HepG2 (cell line): ENCODE data around the gene ACACA. TPM values are rescaled to one million over a fixed set of nuclear protein-coding genes. Genes with fewer than 3 reads are reported as not detected.

ENCODE experiments used
- ATAC-seq: fragments of 200-7000 bp; cut with Tn5 transposase; 3 replicates; pipeline ENCODE4 v1.9.1; 2020; ENCODE audit warnings: mild to moderate bottlenecking, moderate library complexity
- BruUV-seq: library from RNA; stranded (reverse); fragments of 400-500 nt; replicated peaks from 2 replicates; lab custom pipeline; 2021; lab: Mats Ljungman, UMichigan
- CTCF ChIA-PET: fragments of 300-600 bp; formaldehyde crosslinking; extraction: SDS; loops from one replicate; lab custom pipeline; 2021; ENCODE audit warnings: low total read pairs, inconsistent platforms, low intra/inter-chr PET ratio; lab: Yijun Ruan, JAX
- POLR2A ChIA-PET: fragments of 350-600 bp; sonication (Branson Sonifier 250); formaldehyde crosslinking; loops from one replicate; lab custom pipeline; 2020; ENCODE audit warnings: antibody characterized with exemption, inconsistent platforms; lab: Yijun Ruan, JAX
- DNase-seq: peaks from one replicate; pipeline ENCODE4 v3.0.0-alpha.2; 2015; ENCODE audit warnings: low spot score
- FAIRE-seq: peaks from 3 replicates; lab custom pipeline; 2011; peaks lifted over from hg19 to GRCh38; lab: Jason Lieb, UNC
- H2AFZ ChIP-seq: one replicate; pipeline ENCODE4 v1.6.1; 2011; ENCODE audit warnings: low read length, inconsistent platforms
- H3K27ac ChIP-seq: fragments of 300-600 bp; 3 replicates; pipeline ENCODE4 v1.8.0; 2011; ENCODE audit warnings: mixed run types, mild to moderate bottlenecking, mixed read lengths, low read length, inconsistent platforms; ENCODE audit not compliant: insufficient read depth; ENCODE audit errors: extremely low read length
- H3K27me3 ChIP-seq, 2 experiments: fragments of 200-600 bp in 1 of 2; 2 replicates in 1 of 2; 3 replicates in 1 of 2; pipeline versions ENCODE4 v1.6.0 to v1.8.0; 2011; ENCODE audit warnings: low read length in 2 of 2, mild to moderate bottlenecking in 2 of 2, moderate library complexity in 2 of 2, inconsistent platforms in 1 of 2; ENCODE audit not compliant: insufficient read depth in 2 of 2, control insufficient read depth in 1 of 2
- H3K36me3 ChIP-seq, 2 experiments: fragments of 200-600 bp in 1 of 2; replicated peaks in 1 of 2; 2 replicates in 1 of 2; 3 replicates in 1 of 2; pipeline versions ENCODE4 v1.5.1 to v1.8.0; 2011; ENCODE audit warnings: low read length in 2 of 2, inconsistent platforms in 1 of 2; ENCODE audit not compliant: insufficient read depth in 2 of 2, control insufficient read depth in 1 of 2
- H3K4me1 ChIP-seq: 2 replicates; pipeline ENCODE4 v1.5.1; 2012; ENCODE audit warnings: low read length, inconsistent platforms; ENCODE audit not compliant: insufficient read depth
- H3K4me2 ChIP-seq: 2 replicates; pipeline ENCODE4 v1.6.0; 2011; ENCODE audit warnings: low read depth, low read length, inconsistent platforms
- H3K4me3 ChIP-seq, 3 experiments: fragments of 200-600 bp in 1 of 3; sonication (generic), shearing (Covaris generic) in 1 of 3; replicated peaks in 1 of 3; 2 replicates each; pipeline ENCODE4 v1.5.1; 2011 to 2016; ENCODE audit warnings: low read length in 3 of 3, inconsistent platforms in 2 of 3, low read depth in 2 of 3, mild to moderate bottlenecking in 2 of 3, control low read depth in 1 of 3, mixed read lengths in 1 of 3; ENCODE audit not compliant: insufficient read depth in 1 of 3
- H3K79me2 ChIP-seq: one replicate; pipeline ENCODE4 v1.6.1; 2011; ENCODE audit warnings: low read length, inconsistent platforms; ENCODE audit not compliant: insufficient read depth
- H3K9ac ChIP-seq: 2 replicates; pipeline ENCODE4 v1.6.0; 2011; ENCODE audit warnings: mild to moderate bottlenecking, low read depth, low read length, inconsistent platforms; ENCODE audit not compliant: insufficient read depth
- H3K9me3 ChIP-seq: 2 replicates; pipeline ENCODE4 v1.5.1; 2012; ENCODE audit warnings: mild to moderate bottlenecking, low read length
- H4K20me1 ChIP-seq: 2 replicates; pipeline ENCODE4 v1.6.0; 2011; ENCODE audit warnings: inconsistent platforms, mild to moderate bottlenecking, low read length, moderate library complexity; ENCODE audit not compliant: insufficient read depth
- IKZF1 ChIP-seq: fragments of 450-650 bp; IDR thresholded peaks from 2 replicates; pipeline ENCODE4 v1.7.1; 2016
- KLF16 ChIP-seq, 2 experiments: sonication (generic) in 1 of 2; formaldehyde crosslinking in 1 of 2; IDR thresholded peaks; 2 replicates each; pipeline versions ENCODE4 v1.6.1 to v1.8.0; 2016 to 2023; ENCODE audit warnings: missing genetic modification reagents in 2 of 2, missing compliant biosample characterization in 1 of 2
- NKX3-1 ChIP-seq: sonication (generic); formaldehyde crosslinking; IDR thresholded peaks from 2 replicates; pipeline ENCODE4 v1.5.0; 2020; ENCODE audit warnings: missing genetic modification reagents
- PCBP1 ChIP-seq: fragments of 200-400 bp; formaldehyde crosslinking; IDR thresholded peaks from 2 replicates; pipeline ENCODE4 v1.6.1; 2017; ENCODE audit warnings: mild to moderate bottlenecking, low read depth, low read length, borderline replicate concordance
- SAFB2 ChIP-seq: sonication (generic); formaldehyde crosslinking; IDR thresholded peaks from 2 replicates; pipeline ENCODE4 v1.5.1; 2020; ENCODE audit warnings: missing genetic modification reagents, low read depth, mild to moderate bottlenecking, borderline replicate concordance
- ZBTB14 ChIP-seq: sonication (generic); formaldehyde crosslinking; IDR thresholded peaks from 2 replicates; pipeline ENCODE4 v1.4.0; 2020; ENCODE audit warnings: missing genetic modification reagents
- ZBTB20 ChIP-seq: sonication (generic); formaldehyde crosslinking; IDR thresholded peaks from 2 replicates; pipeline ENCODE4 v1.8.1; 2023; ENCODE audit warnings: missing genetic modification reagents, low read depth, mild to moderate bottlenecking, borderline replicate concordance
- ZFP82 ChIP-seq: sonication (generic); formaldehyde crosslinking; IDR thresholded peaks from 2 replicates; pipeline ENCODE4 v1.5.1; 2020; ENCODE audit warnings: mild to moderate bottlenecking, missing genetic modification reagents, borderline replicate concordance
- ZFY ChIP-seq: sonication (generic); formaldehyde crosslinking; IDR thresholded peaks from 2 replicates; pipeline ENCODE4 v1.4.0; 2020; ENCODE audit warnings: missing genetic modification reagents
- ZNF260 ChIP-seq: sonication (generic); formaldehyde crosslinking; IDR thresholded peaks from 2 replicates; pipeline ENCODE4 v1.4.0; 2020; ENCODE audit warnings: missing genetic modification reagents, low read depth, mild to moderate bottlenecking, borderline replicate concordance
- ZNF350 ChIP-seq: sonication (generic); formaldehyde crosslinking; IDR thresholded peaks from 2 replicates; pipeline ENCODE4 v1.4.0; 2020; ENCODE audit warnings: mild to moderate bottlenecking, low read depth, missing genetic modification reagents, borderline replicate concordance
- ZNF550 ChIP-seq: sonication (generic); formaldehyde crosslinking; IDR thresholded peaks from 2 replicates; pipeline ENCODE4 v1.4.0; 2020; ENCODE audit warnings: mild to moderate bottlenecking, missing genetic modification reagents, borderline replicate concordance
- ZNF580 ChIP-seq: IDR thresholded peaks from 2 replicates; pipeline ENCODE4 v1.6.1; 2016; ENCODE audit warnings: low read depth, borderline replicate concordance
- ZNF644 ChIP-seq: IDR thresholded peaks from 2 replicates; pipeline ENCODE4 v1.6.1; 2016; ENCODE audit warnings: low read depth
- ZNF784 ChIP-seq: sonication (generic); formaldehyde crosslinking; IDR thresholded peaks from 2 replicates; pipeline ENCODE4 v1.5.1; 2020; ENCODE audit warnings: missing genetic modification reagents, mild to moderate bottlenecking, borderline replicate concordance
- WGBS: methylation state at CpG from one replicate; pipeline ENCODE4 v1.1.6; 2017; ENCODE audit warnings: low lambda C conversion rate; 5-methylcytosine and 5-hydroxymethylcytosine counted together
- in situ Hi-C: cut with HindIII; loops from 2 replicates; pipeline ENCODE4 v1.10.0; 2017; ENCODE audit warnings: low pct_unique_long_range_greater_than_20kb; ENCODE audit not compliant: extremely low pct_ligation_motif_present
- intact Hi-C: fragments of 100-400 bp; cut with micrococcal nuclease; formaldehyde crosslinking; loops from one replicate; pipeline ENCODE4 v1.10.0; 2022; ENCODE audit not compliant: unreplicated experiment
- polyA plus RNA-seq, 8 experiments: library from polyadenylated mRNA; depleted of rRNA in 3 of 8; stranded (reverse) in 7 of 8; unstranded in 1 of 8; fragments of >200 nt; fragmentation: Illumina TruSeq in 4 of 8; extraction: Trizol in 4 of 8; gene quantifications; 2 replicates each; pipeline versions ENCODE4 v1.2.1 to v1.2.3, GENCODE V29; 2011 to 2016; ENCODE audit warnings: low read depth in 4 of 8, missing spikeins in 1 of 8, mixed read lengths in 1 of 8; ENCODE audit not compliant: insufficient read depth in 1 of 8
- total RNA-seq, 5 experiments: library from RNA; depleted of rRNA; stranded (reverse); fragments of >200 nt; fragmentation: Illumina TruSeq; extraction: Trizol; gene quantifications; 2 replicates each; pipeline ENCODE4 v1.2.3, GENCODE V29; 2016; ENCODE audit warnings: low read depth in 1 of 5

ACACA gene
- total and polyA plus RNA-seq, 2 of the 13 experiments (the other 11 are each of a cell fraction or from before 2014, with no cell fraction given): 39.2 to 47.2 TPM

- no peak for TF ChIP-seq KLF16 (CRISPR knock-in tag; IDR thresholded peaks at IDR 0.05)
- TF ChIP-seq ZNF580 (CRISPR knock-in tag): no peak
These were observed 218.5 kb downstream of the ACACA start (continued) for GRCh38 chr17:37188157-37188556.

- FAIRE-seq (no peak), ATAC-seq (no peak), DNase-seq (no peak)
- Histone ChIP-seq H3K4me2 (no peak overlapping the region), H3K27ac (no peak overlapping the region), H3K36me3 (peaks cover 16 to 67% of the 10 kb centered on the region in 2 experiments), H3K4me3 (no peak overlapping the region), H3K79me2 (no peaks in the 10 kb centered on the region), H3K27me3 (no peaks in the 10 kb centered on the region), H4K20me1 (no peaks in the 10 kb centered on the region; the same call in 1 of the 2 replicates), H3K4me1 (no peaks in the 10 kb centered on the region), H3K9ac (no peak overlapping the region), H3K9me3 (no peaks in the 10 kb centered on the region), H2AFZ (no peak overlapping the region)
- in situ Hi-C loops: no loop called here
- ChIA-PET CTCF (no interaction called here), POLR2A (no interaction called here)
- WGBS: 96% methylated on average over 3 of the region's 3 CpGs
- no TSS peak for BruUV-seq
- intact Hi-C loops: no loop called here
- no peak for TF ChIP-seq NKX3-1 (CRISPR knock-in tag)
- TF ChIP-seq ZFY (CRISPR knock-in tag): no peak
- no peak for TF ChIP-seq ZBTB14 (CRISPR knock-in tag)
- TF ChIP-seq ZNF350 (CRISPR knock-in tag): no peak
- no peak for TF ChIP-seq ZNF644 (CRISPR knock-in tag)
- no peak for TF ChIP-seq SAFB2 (CRISPR knock-in tag)
- TF ChIP-seq ZNF260: no peak
- TF ChIP-seq PCBP1: no peak
- no peak for TF ChIP-seq ZFP82
- TF ChIP-seq ZNF784 (CRISPR knock-in tag): no peak
- TF ChIP-seq ZBTB20 (CRISPR knock-in tag): no peak
- TF ChIP-seq IKZF1: no peak
- TF ChIP-seq ZNF550 (CRISPR knock-in tag): no peak
These were observed 219.4 kb downstream of the ACACA start for GRCh38 chr17:37187262-37187661.
